Neutrophil (primary cell): ENCODE measurements around the gene DNAH7.

Experiments used
- H3K27ac ChIP-seq: fragments of 200-600 bp; sonication (generic); 2 replicates; pipeline ENCODE4 v1.5.1; 2016; ENCODE audit warnings: mild to moderate bottlenecking, moderate library complexity
- H3K27me3 ChIP-seq: fragments of 200-600 bp; sonication (generic); 2 replicates; pipeline ENCODE4 v1.6.0; 2016; ENCODE audit warnings: mild to moderate bottlenecking
- H3K36me3 ChIP-seq: fragments of 200-600 bp; sonication (generic); 2 replicates; pipeline ENCODE4 v1.5.1; 2017
- H3K4me1 ChIP-seq, 2 experiments: fragments of 200-600 bp in 1 of 2; sonication (generic) in 1 of 2; 1 replicate in 1 of 2; 2 replicates in 1 of 2; pipeline versions ENCODE4 v1.5.1 to v1.6.1; 2013 to 2016; ENCODE audit warnings: low read depth in 1 of 2, low read length in 1 of 2, mild to moderate bottlenecking in 1 of 2, moderate library complexity in 1 of 2; ENCODE audit not compliant: control insufficient read depth in 1 of 2, insufficient read depth in 1 of 2
- H3K4me3 ChIP-seq, 2 experiments: fragments of 200-600 bp in 1 of 2; sonication (generic) in 1 of 2; 1 replicate in 1 of 2; 2 replicates in 1 of 2; pipeline ENCODE4 v1.5.1; 2013 to 2016; ENCODE audit warnings: low read depth in 1 of 2, low read length in 1 of 2, mild to moderate bottlenecking in 1 of 2, moderate library complexity in 1 of 2
- H3K9me3 ChIP-seq: fragments of 200-600 bp; sonication (generic); 2 replicates; pipeline ENCODE4 v1.5.1; 2016
- TF ChIP-seq, protein P1 (sequence below): fragments of 200-600 bp; sonication (generic); IDR thresholded peaks from 2 replicates; pipeline ENCODE4 v1.5.1; 2016; ENCODE audit warnings: antibody characterized with exemption

The DNAH7 gene

GRCh38 chr2:195967336-195967735 lies 101.3 kb downstream of the DNAH7 start:
- H3K4me1 ChIP-seq: no peaks in the 10 kb centered on the region
- no peaks in the 10 kb centered on the region for H3K27me3 ChIP-seq
- H3K27ac ChIP-seq: no peak overlapping the region
- H3K9me3 ChIP-seq: no peaks in the 10 kb centered on the region
- TF ChIP-seq, protein P1, sequence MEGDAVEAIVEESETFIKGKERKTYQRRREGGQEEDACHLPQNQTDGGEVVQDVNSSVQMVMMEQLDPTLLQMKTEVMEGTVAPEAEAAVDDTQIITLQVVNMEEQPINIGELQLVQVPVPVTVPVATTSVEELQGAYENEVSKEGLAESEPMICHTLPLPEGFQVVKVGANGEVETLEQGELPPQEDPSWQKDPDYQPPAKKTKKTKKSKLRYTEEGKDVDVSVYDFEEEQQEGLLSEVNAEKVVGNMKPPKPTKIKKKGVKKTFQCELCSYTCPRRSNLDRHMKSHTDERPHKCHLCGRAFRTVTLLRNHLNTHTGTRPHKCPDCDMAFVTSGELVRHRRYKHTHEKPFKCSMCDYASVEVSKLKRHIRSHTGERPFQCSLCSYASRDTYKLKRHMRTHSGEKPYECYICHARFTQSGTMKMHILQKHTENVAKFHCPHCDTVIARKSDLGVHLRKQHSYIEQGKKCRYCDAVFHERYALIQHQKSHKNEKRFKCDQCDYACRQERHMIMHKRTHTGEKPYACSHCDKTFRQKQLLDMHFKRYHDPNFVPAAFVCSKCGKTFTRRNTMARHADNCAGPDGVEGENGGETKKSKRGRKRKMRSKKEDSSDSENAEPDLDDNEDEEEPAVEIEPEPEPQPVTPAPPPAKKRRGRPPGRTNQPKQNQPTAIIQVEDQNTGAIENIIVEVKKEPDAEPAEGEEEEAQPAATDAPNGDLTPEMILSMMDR: no peak
- no peaks in the 10 kb centered on the region for H3K36me3 ChIP-seq
- H3K4me3 ChIP-seq: no peak overlapping the region

DNA sequence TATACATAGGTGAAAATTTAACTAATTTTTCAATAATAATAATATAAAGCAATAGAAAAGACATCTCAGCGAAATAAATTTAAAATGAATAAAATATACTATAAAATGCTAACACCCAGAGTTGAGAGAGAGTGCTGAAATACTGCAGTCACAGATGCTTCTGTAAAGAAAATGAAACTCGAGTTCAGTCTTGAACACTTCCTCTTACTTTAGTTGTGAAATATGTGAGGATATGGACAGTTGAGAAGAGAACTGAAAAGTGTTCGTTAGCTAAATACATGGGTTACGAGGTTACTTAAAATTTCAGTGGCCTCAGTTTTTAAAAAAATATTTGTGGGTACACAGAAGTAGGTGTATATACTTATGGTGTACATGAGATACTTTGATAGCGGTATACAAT lies 106.8 kb downstream of the DNAH7 start:
- no peak overlapping the region for H3K27ac ChIP-seq
- H3K4me3 ChIP-seq: no peak overlapping the region
- H3K9me3 ChIP-seq: no peaks in the 10 kb centered on the region
- no peaks in the 10 kb centered on the region for H3K36me3 ChIP-seq
- H3K27me3 ChIP-seq: no peaks in the 10 kb centered on the region
- H3K4me1 ChIP-seq: no peaks in the 10 kb centered on the region
- TF ChIP-seq, protein P1: no peak

DNA sequence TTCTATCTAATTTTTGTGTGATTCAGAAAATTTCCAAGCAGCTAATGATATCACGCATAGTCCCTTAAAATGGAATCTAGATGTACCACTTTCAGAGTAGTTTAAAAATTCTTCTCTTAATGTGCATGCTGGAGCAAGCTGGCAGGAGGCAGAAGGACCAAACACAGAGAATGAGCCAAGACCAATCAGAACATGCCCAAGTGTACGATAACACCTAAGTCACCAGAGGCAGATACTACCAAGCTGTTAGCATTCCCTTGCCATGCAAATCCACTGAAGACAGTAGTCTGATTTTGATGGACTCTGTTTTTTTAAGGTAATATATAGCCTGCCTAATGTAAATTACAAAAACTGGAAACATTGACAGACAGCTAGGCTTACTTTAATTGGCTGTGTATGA lies 109.3 kb downstream of the DNAH7 start:
- Histone ChIP-seq H3K27me3 (no peaks in the 10 kb centered on the region), H3K9me3 (no peaks in the 10 kb centered on the region), H3K4me3 (no peak overlapping the region), H3K4me1 (no peaks in the 10 kb centered on the region), H3K27ac (no peak overlapping the region), H3K36me3 (no peaks in the 10 kb centered on the region)
- TF ChIP-seq, protein P1: no peak

- H3K9me3 ChIP-seq: no peaks in the 10 kb centered on the region
- H3K4me3 ChIP-seq: no peak overlapping the region
- no peak overlapping the region for H3K27ac ChIP-seq
- no peaks in the 10 kb centered on the region for H3K27me3 ChIP-seq
- no peaks in the 10 kb centered on the region for H3K36me3 ChIP-seq
- TF ChIP-seq, protein P1: no peak
- H3K4me1 ChIP-seq: no peaks in the 10 kb centered on the region
Observed at GRCh38 chr2:195956725-195957124, 111.9 kb downstream of the DNAH7 start.

GRCh38 chr2:195945056-195945455 lies 123.6 kb downstream of the DNAH7 start:
- Histone ChIP-seq H3K27me3 (no peaks in the 10 kb centered on the region), H3K36me3 (no peaks in the 10 kb centered on the region), H3K9me3 (no peaks in the 10 kb centered on the region), H3K4me1 (no peaks in the 10 kb centered on the region), H3K27ac (no peak overlapping the region), H3K4me3 (no peak overlapping the region)
- TF ChIP-seq, protein P1: no peak

DNA sequence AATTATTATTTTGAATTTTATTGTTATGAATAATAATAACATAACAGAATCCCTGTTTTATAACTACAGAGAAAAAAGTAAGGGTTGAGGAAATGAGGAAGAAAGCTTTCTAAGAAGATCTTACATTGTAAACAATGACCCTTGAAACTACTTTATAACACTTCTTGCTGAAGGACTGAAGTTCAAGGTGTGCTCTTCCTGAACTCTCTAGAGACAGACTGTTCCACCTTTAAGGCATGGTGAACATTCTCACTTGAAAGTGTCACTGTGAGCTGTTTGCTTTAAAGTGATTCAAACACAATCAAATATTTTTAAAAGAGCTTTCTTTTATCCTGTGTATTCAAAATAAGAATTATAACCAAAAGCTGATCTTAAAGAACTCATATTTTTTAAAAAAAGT lies 131.5 kb downstream of the DNAH7 start:
- H3K4me3 ChIP-seq: no peak overlapping the region
- TF ChIP-seq, protein P1: no peak
- H3K27me3 ChIP-seq: no peaks in the 10 kb centered on the region
- no peaks in the 10 kb centered on the region for H3K36me3 ChIP-seq
- H3K9me3 ChIP-seq: no peaks in the 10 kb centered on the region
- no peak overlapping the region for H3K27ac ChIP-seq
- H3K4me1 ChIP-seq: no peaks in the 10 kb centered on the region
